Thyroid gland (tissue), 4 donors: ENCODE results near the gene ANO1. TPM values are rescaled to one million over a fixed set of nuclear protein-coding genes. Genes with fewer than 3 reads are reported as not detected.
A peak's percentile ranks its signal among the peaks of the same experiment; 100 is the strongest.

Experiments used
- DNase-seq, 2 donors: peaks; one replicate each; pipeline ENCODE4 v3.0.0-alpha.2; 2019
- H3K27ac ChIP-seq, 3 donors: fragments of 200-600 bp; sonication (generic); 1 replicate in 2 of 3; 2 replicates in 1 of 3; pipeline ENCODE4 v1.5.1; 2016 to 2019; ENCODE audit warnings: mild to moderate bottlenecking in 1 of 3, moderate library complexity in 1 of 3
- H3K27me3 ChIP-seq: fragments of 200-600 bp; sonication (generic); one replicate; pipeline ENCODE4 v1.5.1; 2019
- H3K36me3 ChIP-seq, 2 donors: fragments of 200-600 bp; sonication (generic); one replicate each; pipeline ENCODE4 v1.5.1; 2016 to 2019
- H3K4me1 ChIP-seq, 2 donors: fragments of 200-600 bp; sonication (generic); one replicate each; pipeline ENCODE4 v1.5.1; 2017 to 2019
- H3K4me3 ChIP-seq, 3 donors: fragments of 200-600 bp; sonication (generic); replicated peaks in 1 of 3; 1 replicate in 2 of 3; 2 replicates in 1 of 3; pipeline ENCODE4 v1.5.1; 2016; ENCODE audit warnings: mild to moderate bottlenecking in 1 of 3
- H3K9me3 ChIP-seq: fragments of 200-600 bp; sonication (generic); one replicate; pipeline ENCODE4 v1.5.1; 2017
- CTCF ChIP-seq, 6 experiments: fragments of 200-600 bp in 3 of 6; fragments of 450-650 bp in 3 of 6; sonication (generic) in 3 of 6; IDR thresholded peaks; one replicate each; pipeline ENCODE4 v1.5.1; 2016 to 2019; ENCODE audit warnings: antibody characterized with exemption in 6 of 6, mild to moderate bottlenecking in 2 of 6, inconsistent platforms in 1 of 6, moderate library complexity in 1 of 6
- POLR2A ChIP-seq, 2 donors: fragments of 450-650 bp; IDR thresholded peaks; one replicate each; pipeline ENCODE4 v1.6.1; 2017; ENCODE audit warnings: antibody characterized with exemption in 2 of 2, mild to moderate bottlenecking in 2 of 2, moderate library complexity in 1 of 2
- WGBS, 2 donors: methylation state at CpG; one replicate each; pipeline ENCODE4 v1.1.5; 2017; 5-methylcytosine and 5-hydroxymethylcytosine counted together
- intact Hi-C: fragments of 100-400 bp; cut with DNase I; formaldehyde crosslinking; loops from one replicate; pipeline ENCODE4 v1.15.1; 2023
- total RNA-seq, 4 donors: library from RNA; depleted of rRNA; stranded (reverse); fragments of >200 nt; gene quantifications; one replicate each; pipeline ENCODE4 v1.2.3, GENCODE V29; 2016

Gene ANO1
- total RNA-seq: 10 to 100 TPM; 25.8 to 56.2 (median 35.3) TPM

- Histone ChIP-seq H3K27me3 (no peaks in the 10 kb centered on the region), H3K27ac (peak within 1 kb of the TSS in 2 of 3 donors; percentile 23 to 47), H3K9me3 (no peaks in the 10 kb centered on the region), H3K36me3 (no peaks in the 10 kb centered on the region), H3K4me1 (peaks cover 18 to 31% of the 10 kb centered on the region in 2 donors), H3K4me3 (peak within 1 kb of the TSS in 1 of 3 donors; percentile 30)
- intact Hi-C loops: no loop called here
- WGBS, 2 donors: 0 to 1% methylated on average over 15 to 29 of the region's 87 CpGs
- TF ChIP-seq POLR2A (IDR thresholded peaks at IDR 0.05) (no peak), CTCF (IDR thresholded peaks at IDR 0.05) (peak in 3 of 6 experiments; percentile 17 to 40 (median 17))
- DNase-seq: peak; percentile 34 to 42
These were observed at the start of gene ANO1 for GRCh38 chr11:70078095-70078780. Gene ANO1, plus strand, starts transcription at chr11:70078317. Its CDS starts 290 bp downstream, at chr11:70078607.

- Histone ChIP-seq H3K4me3 (no peak overlapping the region), H3K36me3 (no peaks in the 10 kb centered on the region), H3K4me1 (peaks cover 0 to 6% of the 10 kb centered on the region in 2 donors), H3K9me3 (no peaks in the 10 kb centered on the region), H3K27me3 (no peaks in the 10 kb centered on the region), H3K27ac (peak overlapping the region in 1 of 3 donors; percentile 29)
- TF ChIP-seq CTCF (IDR thresholded peaks at IDR 0.05): no peak
- TF ChIP-seq POLR2A (IDR thresholded peaks at IDR 0.05): no peak
- peak in 1 of 2 donors; percentile 8 for DNase-seq
- WGBS, 2 donors: 65% methylated on average over 12 to 13 of the region's 14 CpGs
- intact Hi-C loops: no loop called here
These were observed 48.8 kb upstream of the ANO1 start for GRCh38 chr11:70029115-70029860.

GRCh38 chr11:70029861-70030380, 48.2 kb upstream of the ANO1 start:
- Histone ChIP-seq H3K27ac (peak overlapping the region in 1 of 3 donors; percentile 29), H3K27me3 (no peaks in the 10 kb centered on the region), H3K36me3 (no peaks in the 10 kb centered on the region), H3K4me3 (no peak overlapping the region), H3K4me1 (peaks cover 0 to 6% of the 10 kb centered on the region in 2 donors), H3K9me3 (no peaks in the 10 kb centered on the region)
- intact Hi-C loops: no loop called here
- no peak for DNase-seq
- TF ChIP-seq CTCF (IDR thresholded peaks at IDR 0.05): no peak
- TF ChIP-seq POLR2A (IDR thresholded peaks at IDR 0.05): no peak
- WGBS, 2 donors: 83 to 89% methylated on average over 3 to 9 of the region's 9 CpGs

GRCh38 chr11:70030412-70030811, 47.7 kb upstream of the ANO1 start:
- Histone ChIP-seq H3K4me3 (no peak overlapping the region), H3K27me3 (no peaks in the 10 kb centered on the region), H3K27ac (no peak overlapping the region), H3K4me1 (peaks cover 0 to 6% of the 10 kb centered on the region in 2 donors), H3K36me3 (no peaks in the 10 kb centered on the region), H3K9me3 (no peaks in the 10 kb centered on the region)
- DNase-seq: no peak
- 85 to 93% methylated on average over 7 of the region's 7 CpGs for WGBS, 2 donors
- TF ChIP-seq POLR2A (IDR thresholded peaks at IDR 0.05) (no peak), CTCF (IDR thresholded peaks at IDR 0.05) (no peak)
- intact Hi-C loops: no loop called here
